GM12878 (cell line): ENCODE results near the gene PILRB. TPM values are rescaled to one million over a fixed set of nuclear protein-coding genes. Genes with fewer than 3 reads are reported as not detected.

Experiments used
- ATAC-seq: fragments of 200-7000 bp; cut with Tn5 transposase; 3 replicates; pipeline ENCODE4 v1.9.1; 2020; ENCODE audit warnings: mild to moderate bottlenecking, moderate library complexity
- BruUV-seq: library from RNA; stranded (reverse); fragments of 400-500 nt; replicated peaks from 2 replicates; lab custom pipeline; 2021; lab: Mats Ljungman, UMichigan
- CTCF ChIA-PET: fragments of 300-600 bp; sonication (Branson Sonifier 250); formaldehyde crosslinking; extraction: SDS; loops from one replicate; lab custom pipeline; 2021; ENCODE audit warnings: inconsistent platforms; lab: Yijun Ruan, JAX
- POLR2A ChIA-PET: fragments of 350-600 bp; formaldehyde crosslinking; extraction: SDS; loops from one replicate; lab custom pipeline; 2021; ENCODE audit warnings: inconsistent platforms; lab: Charles Lee
- RAD21 ChIA-PET: fragments of 300-600 bp; sonication (Branson Sonifier 250); formaldehyde crosslinking; loops from one replicate; lab custom pipeline; 2023; ENCODE audit warnings: antibody characterized with exemption; ENCODE audit not compliant: unreplicated experiment; lab: Charles Lee
- SMC1A ChIA-PET: fragments of 300-600 bp; sonication (Branson Sonifier 250); formaldehyde crosslinking; loops from one replicate; lab custom pipeline; 2023; ENCODE audit not compliant: unreplicated experiment, uncharacterized antibody; lab: Charles Lee
- DNase-seq: peaks from one replicate; pipeline ENCODE4 v3.0.0-alpha.2; 2011; ENCODE audit warnings: low read depth, low spot score
- FAIRE-seq: peaks from 3 replicates; lab custom pipeline; 2011; peaks lifted over from hg19 to GRCh38; lab: Jason Lieb, UNC
- H2AFZ ChIP-seq: 2 replicates; pipeline ENCODE4 v1.6.0; 2011; ENCODE audit warnings: low read depth, low read length, control low read depth; ENCODE audit not compliant: control insufficient read depth
- H3K27ac ChIP-seq: 2 replicates; pipeline ENCODE4 v1.5.1; 2011; ENCODE audit warnings: control low read depth; ENCODE audit not compliant: control insufficient read depth, insufficient read depth
- H3K27me3 ChIP-seq, 2 experiments: replicated peaks in 1 of 2; 2 replicates each; pipeline versions ENCODE4 v1.6.0 to v1.6.1; 2011; ENCODE audit warnings: low read length in 1 of 2; ENCODE audit not compliant: control insufficient read depth in 2 of 2, insufficient read depth in 2 of 2
- H3K36me3 ChIP-seq, 2 experiments: 2 replicates each; pipeline ENCODE4 v1.5.1; 2011; ENCODE audit warnings: low read length in 1 of 2; ENCODE audit not compliant: control insufficient read depth in 2 of 2, insufficient read depth in 2 of 2
- H3K4me1 ChIP-seq: 2 replicates; pipeline ENCODE4 v1.6.1; 2011; ENCODE audit warnings: mild to moderate bottlenecking, low read length, moderate library complexity, mixed read lengths; ENCODE audit not compliant: control insufficient read depth, insufficient read depth
- H3K4me2 ChIP-seq: 2 replicates; pipeline ENCODE4 v1.6.0; 2011; ENCODE audit warnings: control low read depth; ENCODE audit not compliant: control insufficient read depth, insufficient read depth
- H3K4me3 ChIP-seq: fragments of 200-600 bp; sonication (generic); 2 replicates; pipeline ENCODE4 v1.5.1; 2016
- H3K79me2 ChIP-seq: 2 replicates; pipeline ENCODE4 v1.6.0; 2011; ENCODE audit warnings: low read length; ENCODE audit not compliant: control insufficient read depth, insufficient read depth
- H3K9ac ChIP-seq: 2 replicates; pipeline ENCODE4 v1.8.0; 2011; ENCODE audit warnings: low read length, control low read depth, mixed read lengths; ENCODE audit not compliant: control insufficient read depth, insufficient read depth
- H3K9me3 ChIP-seq: replicated peaks from 3 replicates; pipeline ENCODE4 v1.5.1; 2011; ENCODE audit warnings: mild to moderate bottlenecking, low read length; ENCODE audit not compliant: control insufficient read depth, insufficient read depth
- H4K20me1 ChIP-seq: 2 replicates; pipeline ENCODE4 v1.6.0; 2011; ENCODE audit not compliant: control insufficient read depth, insufficient read depth
- ATF7 ChIP-seq: fragments of 450-650 bp; IDR thresholded peaks from 2 replicates; pipeline ENCODE4 v1.6.1; 2016; ENCODE audit warnings: low read depth, mild to moderate bottlenecking
- CHD1 ChIP-seq: IDR thresholded peaks from 2 replicates; pipeline ENCODE4 v1.6.1; 2012; ENCODE audit warnings: low read depth, low read length, improper control_type of control experiment
- CREB1 ChIP-seq: IDR thresholded peaks from 2 replicates; pipeline ENCODE4 v1.6.1; 2012; ENCODE audit warnings: low read depth, mild to moderate bottlenecking, inconsistent platforms
- HCFC1 ChIP-seq: fragments of 150-350 bp; IDR thresholded peaks from 2 replicates; pipeline ENCODE4 v1.6.1; 2014; ENCODE audit warnings: low read length
- NFIC ChIP-seq: IDR thresholded peaks from 2 replicates; pipeline ENCODE4 v1.6.1; 2012; ENCODE audit warnings: low read depth, mild to moderate bottlenecking, inconsistent platforms, low read length, moderate library complexity
- NR2C1 ChIP-seq: fragments of 450-650 bp; IDR thresholded peaks from 2 replicates; pipeline ENCODE4 v1.6.1; 2017; ENCODE audit warnings: antibody characterized with exemption, mild to moderate bottlenecking, moderate library complexity
- PML ChIP-seq: IDR thresholded peaks from 2 replicates; pipeline ENCODE4 v1.6.1; 2012; ENCODE audit warnings: low read length, inconsistent platforms
- SMARCA5 ChIP-seq: fragments of 450-650 bp; IDR thresholded peaks from 2 replicates; pipeline ENCODE4 v1.6.1; 2017; ENCODE audit warnings: mild to moderate bottlenecking
- WRNIP1 ChIP-seq: IDR thresholded peaks from 2 replicates; pipeline ENCODE4 v1.6.1; 2011; ENCODE audit warnings: low read depth, low read length, improper control_type of control experiment, borderline replicate concordance
- WGBS: methylation state at CpG from one replicate; pipeline ENCODE4 v1.1.6; 2016; ENCODE audit warnings: low lambda C conversion rate; ENCODE audit not compliant: insufficient replicate concordance, insufficient coverage; ENCODE audit errors: missing lambda C conversion rate; 5-methylcytosine and 5-hydroxymethylcytosine counted together
- in situ Hi-C: fragments of 300-500 bp; cut with MboI; formaldehyde crosslinking; loops from 9 replicates; pipeline ENCODE4 v1.14.3; 2018; ENCODE audit warnings: mixed read lengths
- intact Hi-C: fragments of 100-400 bp; cut with micrococcal nuclease; formaldehyde crosslinking; loops from one replicate; pipeline ENCODE4 v1.14.2; 2022; ENCODE audit not compliant: unreplicated experiment
- polyA plus RNA-seq, 11 experiments: library from polyadenylated mRNA; depleted of rRNA in 4 of 11; unstranded in 6 of 11; stranded (reverse) in 5 of 11; fragments of >200 nt; fragmentation: Nextera tagmentation in 4 of 11; fragmentation: Illumina TruSeq in 1 of 11; extraction: Ambion mirVana in 4 of 11; extraction: Trizol in 1 of 11; gene quantifications; 1 replicate in 1 of 11; 2 replicates in 10 of 11; pipeline versions ENCODE4 v1.2.1 to v1.2.3, GENCODE V29; 2011 to 2016; ENCODE audit warnings: inconsistent platforms in 2 of 11, missing spikeins in 2 of 11, low read depth in 1 of 11
- total RNA-seq, 4 experiments: library from RNA; depleted of rRNA in 3 of 4; stranded (reverse); fragments of >200 nt in 3 of 4; fragmentation: Illumina TruSeq in 1 of 4; extraction: Trizol in 1 of 4; gene quantifications; 2 replicates each; pipeline versions ENCODE4 v1.2.1 to v1.2.3, GENCODE V29; 2013 to 2021
- TF ChIP-seq, protein P1 (sequence below): fragments of 450-650 bp; IDR thresholded peaks from 2 replicates; pipeline ENCODE4 v1.6.1; 2017; ENCODE audit warnings: mild to moderate bottlenecking

The PILRB gene
- total and polyA plus RNA-seq, 10 of the 15 experiments (the other 5 are each of a cell fraction or from before 2014, with no cell fraction given): 2.6 to 50.3 (median 22.0) TPM

DNA sequence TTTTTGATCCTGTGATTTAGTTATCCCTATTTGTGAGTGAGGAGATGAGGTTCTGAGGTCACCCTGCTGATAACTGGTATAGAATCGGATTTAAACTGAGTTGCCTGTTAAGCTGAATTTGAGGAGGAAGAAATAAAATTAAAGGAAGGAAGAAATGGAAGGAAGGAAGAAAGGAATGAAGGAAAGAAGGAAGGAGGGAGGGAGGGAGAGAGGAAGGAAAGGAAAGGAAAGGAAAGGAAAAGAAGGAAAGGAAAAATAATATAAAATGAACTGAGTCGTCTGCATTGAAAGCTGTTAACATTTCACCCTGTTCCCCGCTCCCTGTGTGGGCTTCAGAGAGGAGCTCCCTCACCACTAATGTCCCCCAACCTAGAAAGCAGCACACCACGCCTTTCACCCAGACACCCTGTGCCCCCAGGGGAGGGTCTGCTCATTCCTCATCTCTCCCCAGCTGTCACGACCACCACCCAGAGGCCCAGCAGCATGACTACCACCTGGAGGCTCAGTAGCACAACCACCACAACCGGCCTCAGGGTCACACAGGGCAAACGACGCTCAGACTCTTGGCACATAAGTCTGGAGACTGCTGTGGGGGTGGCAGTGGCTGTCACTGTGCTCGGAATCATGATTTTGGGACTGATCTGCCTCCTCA lies 31.6 kb downstream of the PILRB start:
- CTCF ChIA-PET: interaction anchor here (1.0 to 1.4 kb wide), 2 partner anchors 15 to 18 kb away, joined by 5 read pairs; no protein-coding TSS in a partner anchor
- BruUV-seq: no TSS peak
- no peaks in the 10 kb centered on the region for H4K20me1 ChIP-seq
- H3K4me3 ChIP-seq: no peak overlapping the region
- H3K4me2 ChIP-seq: no peak overlapping the region
- no peaks in the 10 kb centered on the region for H3K27me3 ChIP-seq
- H3K4me1 ChIP-seq: peaks cover 17% of the 10 kb centered on the region
- H3K79me2 ChIP-seq: no peaks in the 10 kb centered on the region
- no peak overlapping the region for H2AFZ ChIP-seq
- ATAC-seq (no peak), DNase-seq (no peak)
- TF ChIP-seq PML (no peak), CREB1 (no peak), ATF7 (no peak), NR2C1 (no peak), HCFC1 (no peak), NFIC (no peak), CHD1 (no peak), SMARCA5 (no peak), WRNIP1 (no peak)
- TF ChIP-seq, protein P1, sequence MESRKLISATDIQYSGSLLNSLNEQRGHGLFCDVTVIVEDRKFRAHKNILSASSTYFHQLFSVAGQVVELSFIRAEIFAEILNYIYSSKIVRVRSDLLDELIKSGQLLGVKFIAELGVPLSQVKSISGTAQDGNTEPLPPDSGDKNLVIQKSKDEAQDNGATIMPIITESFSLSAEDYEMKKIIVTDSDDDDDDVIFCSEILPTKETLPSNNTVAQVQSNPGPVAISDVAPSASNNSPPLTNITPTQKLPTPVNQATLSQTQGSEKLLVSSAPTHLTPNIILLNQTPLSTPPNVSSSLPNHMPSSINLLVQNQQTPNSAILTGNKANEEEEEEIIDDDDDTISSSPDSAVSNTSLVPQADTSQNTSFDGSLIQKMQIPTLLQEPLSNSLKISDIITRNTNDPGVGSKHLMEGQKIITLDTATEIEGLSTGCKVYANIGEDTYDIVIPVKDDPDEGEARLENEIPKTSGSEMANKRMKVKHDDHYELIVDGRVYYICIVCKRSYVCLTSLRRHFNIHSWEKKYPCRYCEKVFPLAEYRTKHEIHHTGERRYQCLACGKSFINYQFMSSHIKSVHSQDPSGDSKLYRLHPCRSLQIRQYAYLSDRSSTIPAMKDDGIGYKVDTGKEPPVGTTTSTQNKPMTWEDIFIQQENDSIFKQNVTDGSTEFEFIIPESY: no peak
- TF ChIP-seq, all 136 proteins: peak for 0
- no peaks in the 10 kb centered on the region for H3K9me3 ChIP-seq
- POLR2A ChIA-PET: interaction anchor here (0.6 to 2.2 kb wide), 2 partner anchors 10 to 47 kb away, joined by 4 to 8 read pairs; no protein-coding TSS in a partner anchor
- H3K9ac ChIP-seq: no peak overlapping the region
- intact Hi-C loops: no loop called here
- SMC1A ChIA-PET: interaction anchor here (0.8 to 3.8 kb wide), 3 partner anchors 13 to 18 kb away, joined by 3 to 26 read pairs (median 4); no protein-coding TSS in a partner anchor
- no peak for FAIRE-seq
- H3K36me3 ChIP-seq: peaks cover 0 to 2% of the 10 kb centered on the region in 2 experiments; a peak in 2 of 4 replicates
- 66% methylated on average over 9 of the region's 9 CpGs for WGBS
- in situ Hi-C loops: no loop called here
- RAD21 ChIA-PET: no interaction called here
- H3K27ac ChIP-seq: no peak overlapping the region
